GM12878 (cell line): ENCODE results near the gene HSP90AA1. TPM values are rescaled to one million over a fixed set of nuclear protein-coding genes. Genes with fewer than 3 reads are reported as not detected.

Source experiments
- ATAC-seq: fragments of 200-7000 bp; cut with Tn5 transposase; 3 replicates; pipeline ENCODE4 v1.9.1; 2020; ENCODE audit warnings: mild to moderate bottlenecking, moderate library complexity
- BruUV-seq: library from RNA; stranded (reverse); fragments of 400-500 nt; replicated peaks from 2 replicates; lab custom pipeline; 2021; lab: Mats Ljungman, UMichigan
- CTCF ChIA-PET: fragments of 300-600 bp; sonication (Branson Sonifier 250); formaldehyde crosslinking; extraction: SDS; loops from one replicate; lab custom pipeline; 2021; ENCODE audit warnings: inconsistent platforms; lab: Yijun Ruan, JAX
- POLR2A ChIA-PET: fragments of 350-600 bp; formaldehyde crosslinking; extraction: SDS; loops from one replicate; lab custom pipeline; 2021; ENCODE audit warnings: inconsistent platforms; lab: Charles Lee
- RAD21 ChIA-PET: fragments of 300-600 bp; sonication (Branson Sonifier 250); formaldehyde crosslinking; loops from one replicate; lab custom pipeline; 2023; ENCODE audit warnings: antibody characterized with exemption; ENCODE audit not compliant: unreplicated experiment; lab: Charles Lee
- SMC1A ChIA-PET: fragments of 300-600 bp; sonication (Branson Sonifier 250); formaldehyde crosslinking; loops from one replicate; lab custom pipeline; 2023; ENCODE audit not compliant: unreplicated experiment, uncharacterized antibody; lab: Charles Lee
- DNase-seq: peaks from one replicate; pipeline ENCODE4 v3.0.0-alpha.2; 2011; ENCODE audit warnings: low read depth, low spot score
- FAIRE-seq: peaks from 3 replicates; lab custom pipeline; 2011; peaks lifted over from hg19 to GRCh38; lab: Jason Lieb, UNC
- H2AFZ ChIP-seq: 2 replicates; pipeline ENCODE4 v1.6.0; 2011; ENCODE audit warnings: low read depth, low read length, control low read depth; ENCODE audit not compliant: control insufficient read depth
- H3K27ac ChIP-seq: 2 replicates; pipeline ENCODE4 v1.5.1; 2011; ENCODE audit warnings: control low read depth; ENCODE audit not compliant: control insufficient read depth, insufficient read depth
- H3K27me3 ChIP-seq, 2 experiments: replicated peaks in 1 of 2; 2 replicates each; pipeline versions ENCODE4 v1.6.0 to v1.6.1; 2011; ENCODE audit warnings: low read length in 1 of 2; ENCODE audit not compliant: control insufficient read depth in 2 of 2, insufficient read depth in 2 of 2
- H3K36me3 ChIP-seq, 2 experiments: 2 replicates each; pipeline ENCODE4 v1.5.1; 2011; ENCODE audit warnings: low read length in 1 of 2; ENCODE audit not compliant: control insufficient read depth in 2 of 2, insufficient read depth in 2 of 2
- H3K4me1 ChIP-seq: 2 replicates; pipeline ENCODE4 v1.6.1; 2011; ENCODE audit warnings: mild to moderate bottlenecking, low read length, moderate library complexity, mixed read lengths; ENCODE audit not compliant: control insufficient read depth, insufficient read depth
- H3K4me2 ChIP-seq: 2 replicates; pipeline ENCODE4 v1.6.0; 2011; ENCODE audit warnings: control low read depth; ENCODE audit not compliant: control insufficient read depth, insufficient read depth
- H3K4me3 ChIP-seq: fragments of 200-600 bp; sonication (generic); 2 replicates; pipeline ENCODE4 v1.5.1; 2016
- H3K79me2 ChIP-seq: 2 replicates; pipeline ENCODE4 v1.6.0; 2011; ENCODE audit warnings: low read length; ENCODE audit not compliant: control insufficient read depth, insufficient read depth
- H3K9ac ChIP-seq: 2 replicates; pipeline ENCODE4 v1.8.0; 2011; ENCODE audit warnings: low read length, control low read depth, mixed read lengths; ENCODE audit not compliant: control insufficient read depth, insufficient read depth
- H3K9me3 ChIP-seq: replicated peaks from 3 replicates; pipeline ENCODE4 v1.5.1; 2011; ENCODE audit warnings: mild to moderate bottlenecking, low read length; ENCODE audit not compliant: control insufficient read depth, insufficient read depth
- H4K20me1 ChIP-seq: 2 replicates; pipeline ENCODE4 v1.6.0; 2011; ENCODE audit not compliant: control insufficient read depth, insufficient read depth
- FOS ChIP-seq: IDR thresholded peaks from 3 replicates; pipeline ENCODE4 v1.6.1; 2011; ENCODE audit warnings: borderline replicate concordance; ENCODE audit not compliant: insufficient read length; ENCODE audit errors: extremely low read depth
- HSF1 ChIP-seq: fragments of 150-350 bp; IDR thresholded peaks from 2 replicates; pipeline ENCODE4 v1.6.1; 2014; ENCODE audit warnings: mild to moderate bottlenecking, low read depth, low read length
- JUND ChIP-seq: IDR thresholded peaks from 2 replicates; pipeline ENCODE4 v1.6.1; 2012; ENCODE audit warnings: low read depth, mild to moderate bottlenecking, low read length, improper control_type of control experiment, moderate library complexity
- PRDM15 ChIP-seq: fragments of 450-650 bp; formaldehyde crosslinking; IDR thresholded peaks from 2 replicates; pipeline ENCODE4 v1.4.0; 2020; ENCODE audit warnings: mild to moderate bottlenecking, moderate library complexity
- RELB ChIP-seq: fragments of 450-650 bp; IDR thresholded peaks from 2 replicates; pipeline ENCODE4 v1.6.1; 2017; ENCODE audit warnings: low read depth, mild to moderate bottlenecking, moderate library complexity
- SRF ChIP-seq, 2 experiments: IDR thresholded peaks; 2 replicates each; pipeline ENCODE4 v1.6.1; 2011; ENCODE audit warnings: low read depth in 2 of 2, low read length in 2 of 2, mild to moderate bottlenecking in 1 of 2, moderate library complexity in 1 of 2
- WGBS: methylation state at CpG from one replicate; pipeline ENCODE4 v1.1.6; 2016; ENCODE audit warnings: low lambda C conversion rate; ENCODE audit not compliant: insufficient replicate concordance, insufficient coverage; ENCODE audit errors: missing lambda C conversion rate; 5-methylcytosine and 5-hydroxymethylcytosine counted together
- in situ Hi-C: fragments of 300-500 bp; cut with MboI; formaldehyde crosslinking; loops from 9 replicates; pipeline ENCODE4 v1.14.3; 2018; ENCODE audit warnings: mixed read lengths
- intact Hi-C: fragments of 100-400 bp; cut with micrococcal nuclease; formaldehyde crosslinking; loops from one replicate; pipeline ENCODE4 v1.14.2; 2022; ENCODE audit not compliant: unreplicated experiment
- polyA plus RNA-seq, 11 experiments: library from polyadenylated mRNA; depleted of rRNA in 4 of 11; unstranded in 6 of 11; stranded (reverse) in 5 of 11; fragments of >200 nt; fragmentation: Nextera tagmentation in 4 of 11; fragmentation: Illumina TruSeq in 1 of 11; extraction: Ambion mirVana in 4 of 11; extraction: Trizol in 1 of 11; gene quantifications; 1 replicate in 1 of 11; 2 replicates in 10 of 11; pipeline versions ENCODE4 v1.2.1 to v1.2.3, GENCODE V29; 2011 to 2016; ENCODE audit warnings: inconsistent platforms in 2 of 11, missing spikeins in 2 of 11, low read depth in 1 of 11
- total RNA-seq, 4 experiments: library from RNA; depleted of rRNA in 3 of 4; stranded (reverse); fragments of >200 nt in 3 of 4; fragmentation: Illumina TruSeq in 1 of 4; extraction: Trizol in 1 of 4; gene quantifications; 2 replicates each; pipeline versions ENCODE4 v1.2.1 to v1.2.3, GENCODE V29; 2013 to 2021

Gene HSP90AA1
- total and polyA plus RNA-seq, 10 of the 15 experiments (the other 5 are each of a cell fraction or from before 2014, with no cell fraction given) = 262 to 1,315 (median 635) TPM

GRCh38 chr14:102074415-102074964 lies 12.4 kb downstream of the HSP90AA1 start:
- no TSS peak for BruUV-seq
- Histone ChIP-seq H4K20me1 (no peaks in the 10 kb centered on the region), H3K36me3 (peaks cover 2 to 6% of the 10 kb centered on the region in 2 experiments), H3K79me2 (no peaks in the 10 kb centered on the region), H3K4me1 (no peaks in the 10 kb centered on the region), H3K27ac (no peak overlapping the region), H3K9ac (no peak overlapping the region), H3K9me3 (no peaks in the 10 kb centered on the region; the same call in 2 of the 3 replicates), H3K4me3 (no peak overlapping the region), H3K27me3 (no peaks in the 10 kb centered on the region), H2AFZ (no peak overlapping the region), H3K4me2 (no peak overlapping the region)
- RAD21 ChIA-PET = interaction anchor here (0.5 kb wide), 1 partner anchor 255 kb away, joined by 3 read pairs; no protein-coding TSS in a partner anchor
- intact Hi-C loops (no loop called here), in situ Hi-C loops (no loop called here)
- POLR2A ChIA-PET = no interaction called here
- TF ChIP-seq SRF (IDR thresholded peaks at IDR 0.05; ENCODE audit: low read depth in 2 of 2, low read length in 2 of 2) = no peak
- no peak for TF ChIP-seq PRDM15 (CRISPR knock-in tag)
- no peak for TF ChIP-seq JUND
- TF ChIP-seq HSF1 = no peak
- no peak for TF ChIP-seq FOS
- TF ChIP-seq RELB = no peak
- SMC1A ChIA-PET = no interaction called here
- CTCF ChIA-PET = interaction anchor here (0.6 to 1.0 kb wide), 3 partner anchors 23 to 367 kb away, joined by 3 to 4 read pairs (median 3); no protein-coding TSS in a partner anchor
- WGBS = 98% methylated on average over 4 of the region's 4 CpGs
- no peak for DNase-seq
- no peak for FAIRE-seq
- no peak for ATAC-seq
